ENCODE measurements around the gene POFUT2. TPM values are rescaled to one million over a fixed set of nuclear protein-coding genes. Genes with fewer than 3 reads are reported as not detected.

POFUT2 gene
- total RNA-seq, 1 donor from 2014 or later = 38.3 TPM

- H3K27ac ChIP-seq = peak overlapping the region; percentile 25
- no peaks in the 10 kb centered on the region for H3K36me3 ChIP-seq
- no peaks in the 10 kb centered on the region for H3K27me3 ChIP-seq
- peaks cover 63% of the 10 kb centered on the region for H3K4me1 ChIP-seq
- H3K9me3 ChIP-seq = no peaks in the 10 kb centered on the region
- no peak overlapping the region for H3K4me3 ChIP-seq
- TF ChIP-seq POLR2AphosphoS5 (IDR thresholded peaks at IDR 0.05; ENCODE audit: insufficient read depth in 1 of 2, low read depth in 1 of 2) (no peak), CTCF (IDR thresholded peaks at IDR 0.05) (no peak), POLR2A (IDR thresholded peaks at IDR 0.05) (no peak)
- intact Hi-C loops (cut with DNase I) = no loop called here
- no peak for DNase-seq (ENCODE audit: extremely low spot score in 2 of 2)
These were observed 35.3 kb upstream of the POFUT2 start for GRCh38 chr21:45322960-45323461.

- peak overlapping the region; percentile 29 for H3K27ac ChIP-seq
- peaks cover 69% of the 10 kb centered on the region for H3K4me1 ChIP-seq
These were observed 34.7 kb upstream of the POFUT2 start for GRCh38 chr21:45322231-45322959.

GRCh38 chr21:45320261-45321025 is 32.7 kb upstream of the POFUT2 start:
- Histone ChIP-seq H3K27me3 (no peaks in the 10 kb centered on the region), H3K9me3 (no peaks in the 10 kb centered on the region), H3K4me1 (peaks cover 66% of the 10 kb centered on the region), H3K36me3 (no peaks in the 10 kb centered on the region), H3K4me3 (no peak overlapping the region), H3K27ac (peak overlapping the region; percentile 71)
- intact Hi-C loops (cut with DNase I) = no loop called here
- TF ChIP-seq POLR2A (IDR thresholded peaks at IDR 0.05) (no peak), POLR2AphosphoS5 (IDR thresholded peaks at IDR 0.05; ENCODE audit: insufficient read depth in 1 of 2, low read depth in 1 of 2) (no peak), CTCF (IDR thresholded peaks at IDR 0.05) (no peak)
- no peak for DNase-seq (ENCODE audit: extremely low spot score in 2 of 2)

More at GRCh38 chr21:45322231-45322959, 34.7 kb upstream of the POFUT2 start:
- Histone ChIP-seq H3K36me3 (no peaks in the 10 kb centered on the region), H3K27me3 (no peaks in the 10 kb centered on the region), H3K9me3 (no peaks in the 10 kb centered on the region), H3K4me3 (no peak overlapping the region)
- intact Hi-C loops (cut with DNase I) = no loop called here
- TF ChIP-seq POLR2AphosphoS5 (IDR thresholded peaks at IDR 0.05; ENCODE audit: insufficient read depth in 1 of 2, low read depth in 1 of 2) = no peak
- TF ChIP-seq CTCF (IDR thresholded peaks at IDR 0.05) = no peak
- no peak for TF ChIP-seq POLR2A (IDR thresholded peaks at IDR 0.05)
- DNase-seq (ENCODE audit: extremely low spot score in 2 of 2) = no peak

GRCh38 chr21:45319461-45320211 is 31.9 kb upstream of the POFUT2 start:
- H3K4me3 ChIP-seq = no peak overlapping the region
- TF ChIP-seq POLR2A (IDR thresholded peaks at IDR 0.05) (no peak), POLR2AphosphoS5 (IDR thresholded peaks at IDR 0.05; ENCODE audit: insufficient read depth in 1 of 2, low read depth in 1 of 2) (peak; percentile 40 to 46)
- intact Hi-C loops (cut with DNase I) = no loop called here
- no peak for DNase-seq (ENCODE audit: extremely low spot score in 2 of 2)
- peaks cover 59% of the 10 kb centered on the region for H3K4me1 ChIP-seq
- H3K27me3 ChIP-seq = no peaks in the 10 kb centered on the region
- peak overlapping the region; percentile 71 for H3K27ac ChIP-seq
- H3K36me3 ChIP-seq = no peaks in the 10 kb centered on the region
- no peaks in the 10 kb centered on the region for H3K9me3 ChIP-seq
